GM12878 (cell line): ENCODE results near the gene PTPRJ.

Source experiments
- CTCF ChIP-seq, 3 experiments: IDR thresholded peaks in 2 of 3; conservative IDR thresholded peaks in 1 of 3; 2 replicates each; pipeline ENCODE4 v1.5.1; 2011; ENCODE audit warnings: low read depth in 3 of 3, low read length in 3 of 3, mild to moderate bottlenecking in 3 of 3, control low read depth in 2 of 3, moderate library complexity in 2 of 3, inconsistent platforms in 1 of 3, mixed read lengths in 1 of 3; ENCODE audit not compliant: control insufficient read depth in 2 of 3, insufficient read depth in 1 of 3; ENCODE audit errors: extremely low read depth in 1 of 3
- GABPA ChIP-seq: IDR thresholded peaks from 2 replicates; pipeline ENCODE4 v1.6.1; 2014; ENCODE audit warnings: antibody characterized with exemption, low read depth, mild to moderate bottlenecking, inconsistent platforms
- SIN3A ChIP-seq: IDR thresholded peaks from 2 replicates; pipeline ENCODE4 v1.6.1; 2012; ENCODE audit warnings: low read depth, low read length, improper control_type of control experiment
- SP1 ChIP-seq: IDR thresholded peaks from one replicate; pipeline ENCODE4 v1.6.1; 2011; ENCODE audit warnings: low read depth, low read length

GRCh38 chr11:48210052-48210451 lies 229.7 kb downstream of the PTPRJ start:
- TF ChIP-seq CTCF (IDR thresholded peaks at IDR 0.05 in 2 of 3, conservative IDR thresholded peaks at IDR 0.05 in 1 of 3; ENCODE audit: control insufficient read depth in 2 of 3, extremely low read depth in 1 of 3, insufficient read depth in 1 of 3, low read depth in 3 of 3, low read length in 3 of 3) = no peak
- TF ChIP-seq SIN3A = no peak
- TF ChIP-seq GABPA = no peak
- no peak for TF ChIP-seq SP1
